GM18502 (cell line): ENCODE results near the gene WDSUB1.

Experiments used
- ATAC-seq: cut with Tn5 transposase; IDR thresholded peaks from one replicate; pipeline ENCODE4 v1.9.1; 2021; ENCODE audit warnings: mild to moderate bottlenecking; ENCODE audit not compliant: unreplicated experiment, poor library complexity

WDSUB1 gene

GRCh38 chr2:159226059-159226461 is 60.4 kb downstream of the WDSUB1 start:
- ATAC-seq: peak; percentile 52

GRCh38 chr2:159225025-159226016 is 61.2 kb downstream of the WDSUB1 start:
- no peak for ATAC-seq

GRCh38 chr2:159224061-159224813 is 62.3 kb downstream of the WDSUB1 start:
- no peak for ATAC-seq

GRCh38 chr2:159219394-159219998 is 67.0 kb downstream of the WDSUB1 start:
- ATAC-seq: no peak

GRCh38 chr2:159218389-159218788 is 68.1 kb downstream of the WDSUB1 start:
- no peak for ATAC-seq

- no peak for ATAC-seq
These were observed 68.8 kb downstream of the WDSUB1 start for GRCh38 chr2:159217676-159218075.

- no peak for ATAC-seq
These were observed 71.4 kb downstream of the WDSUB1 start for GRCh38 chr2:159215116-159215515.

- no peak for ATAC-seq
These were observed 72.1 kb downstream of the WDSUB1 start for GRCh38 chr2:159214325-159214865.

GRCh38 chr2:159213296-159213695 is 73.2 kb downstream of the WDSUB1 start:
- ATAC-seq: no peak

- no peak for ATAC-seq
These were observed 74.8 kb downstream of the WDSUB1 start for GRCh38 chr2:159211447-159212396.

GRCh38 chr2:159209341-159210306 is 76.9 kb downstream of the WDSUB1 start:
- ATAC-seq: peak; percentile 78

- ATAC-seq: no peak
These were observed 78.1 kb downstream of the WDSUB1 start for GRCh38 chr2:159208438-159208837.

- ATAC-seq: no peak
These were observed 79.6 kb downstream of the WDSUB1 start for GRCh38 chr2:159206736-159207380.

- no peak for ATAC-seq
These were observed 81.9 kb downstream of the WDSUB1 start for GRCh38 chr2:159204381-159205144.

GRCh38 chr2:159202568-159203071 is 83.9 kb downstream of the WDSUB1 start:
- ATAC-seq: no peak

GRCh38 chr2:159201360-159202063 is 85.0 kb downstream of the WDSUB1 start:
- peak; percentile 99 for ATAC-seq
